ENCODE measurements around the gene GREM2. TPM values are rescaled to one million over a fixed set of nuclear protein-coding genes. Genes with fewer than 3 reads are reported as not detected.

The GREM2 gene
- total and polyA plus RNA-seq, 2 of the 4 experiments (the other 2 are of a cell fraction): 3.0 to 14.2 TPM

DNA sequence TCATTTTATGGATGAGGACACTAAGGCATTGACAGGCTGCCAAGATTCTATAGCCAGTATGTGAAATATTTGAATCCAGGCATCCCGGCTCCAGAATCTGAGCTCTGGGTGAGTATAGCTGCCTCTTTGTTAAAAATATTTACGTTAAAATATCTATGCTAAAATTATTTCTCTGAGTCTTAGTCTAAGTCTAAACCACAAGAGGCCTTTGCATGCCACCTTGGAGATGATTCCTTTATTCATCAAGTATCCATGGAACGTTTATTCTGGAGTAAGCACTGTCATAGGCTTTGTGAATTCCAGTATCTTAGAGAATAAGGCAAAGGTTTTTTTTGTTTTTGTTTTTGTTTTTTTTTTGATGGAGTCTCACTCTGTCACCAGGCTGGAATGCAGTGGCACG, 116.4 kb downstream of the GREM2 start:
- Histone ChIP-seq H2AK5ac (ENCODE audit: low read depth, low read length) (no peak overlapping the region), H3K56ac (ENCODE audit: extremely low read depth, insufficient read depth, low read length) (no peak overlapping the region), H3K4me2 (ENCODE audit: low read depth, low read length) (no peak overlapping the region), H2BK15ac (ENCODE audit: low read depth, low read length) (no peak overlapping the region), H2AK9ac (replicated peaks; ENCODE audit: low read depth, low read length, poor library complexity) (no peak overlapping the region), H3K18ac (ENCODE audit: low read depth, low read length) (no peak overlapping the region), H3K9me1 (ENCODE audit: insufficient read depth, low read length) (peaks cover 19% of the 10 kb centered on the region), H3K27me3 (ENCODE audit: control insufficient read depth, insufficient read depth, low read length) (no peaks in the 10 kb centered on the region), H2BK5ac (ENCODE audit: low read depth, low read length, poor library complexity, severe bottlenecking) (no peak overlapping the region), H3K27ac (ENCODE audit: insufficient read depth, low read length) (no peak overlapping the region), H3K36me3 (ENCODE audit: control insufficient read depth, insufficient read depth, low read length) (no peaks in the 10 kb centered on the region; the same call in 1 of the 2 replicates), H3K9me3 (ENCODE audit: control insufficient read depth, insufficient read depth, low read length) (no peaks in the 10 kb centered on the region), H4K5ac (ENCODE audit: low read depth, low read length) (no peak overlapping the region), H4K8ac (ENCODE audit: low read depth in 2 of 2, low read length in 2 of 2) (no peak overlapping the region), H4K20me1 (ENCODE audit: insufficient read depth, low read length) (no peaks in the 10 kb centered on the region), H3K14ac (replicated peaks; ENCODE audit: low read depth, low read length) (no peak overlapping the region), H2BK20ac (ENCODE audit: low read depth, low read length) (no peak overlapping the region), H3K4ac (ENCODE audit: low read depth, low read length) (no peak overlapping the region), H4K91ac (ENCODE audit: insufficient read depth, low read depth, low read length) (no peak overlapping the region), H3K79me1 (ENCODE audit: low read depth in 1 of 2, low read length in 2 of 2) (peaks cover 0 to 37% of the 10 kb centered on the region in 2 experiments; a peak in 2 of 4 replicates), H3K4me3 (ENCODE audit: insufficient read depth, low read depth, low read length) (no peak overlapping the region), H2BK120ac (ENCODE audit: low read depth, low read length) (no peak overlapping the region), H3K9ac (ENCODE audit: low read depth, low read length) (no peak overlapping the region), H3K23ac (ENCODE audit: low read depth, low read length) (no peak overlapping the region), H2AFZ (replicated peaks; ENCODE audit: low read length, poor library complexity) (no peak overlapping the region), H3K4me1 (ENCODE audit: control insufficient read depth, insufficient read depth, low read length) (peaks cover 11% of the 10 kb centered on the region)
- in situ Hi-C loops (cut with MboI; ENCODE audit: low sequenced_read_pairs): no loop called here
- intact Hi-C loops (cut with micrococcal nuclease): no loop called here
- TF ChIP-seq, protein P1, sequence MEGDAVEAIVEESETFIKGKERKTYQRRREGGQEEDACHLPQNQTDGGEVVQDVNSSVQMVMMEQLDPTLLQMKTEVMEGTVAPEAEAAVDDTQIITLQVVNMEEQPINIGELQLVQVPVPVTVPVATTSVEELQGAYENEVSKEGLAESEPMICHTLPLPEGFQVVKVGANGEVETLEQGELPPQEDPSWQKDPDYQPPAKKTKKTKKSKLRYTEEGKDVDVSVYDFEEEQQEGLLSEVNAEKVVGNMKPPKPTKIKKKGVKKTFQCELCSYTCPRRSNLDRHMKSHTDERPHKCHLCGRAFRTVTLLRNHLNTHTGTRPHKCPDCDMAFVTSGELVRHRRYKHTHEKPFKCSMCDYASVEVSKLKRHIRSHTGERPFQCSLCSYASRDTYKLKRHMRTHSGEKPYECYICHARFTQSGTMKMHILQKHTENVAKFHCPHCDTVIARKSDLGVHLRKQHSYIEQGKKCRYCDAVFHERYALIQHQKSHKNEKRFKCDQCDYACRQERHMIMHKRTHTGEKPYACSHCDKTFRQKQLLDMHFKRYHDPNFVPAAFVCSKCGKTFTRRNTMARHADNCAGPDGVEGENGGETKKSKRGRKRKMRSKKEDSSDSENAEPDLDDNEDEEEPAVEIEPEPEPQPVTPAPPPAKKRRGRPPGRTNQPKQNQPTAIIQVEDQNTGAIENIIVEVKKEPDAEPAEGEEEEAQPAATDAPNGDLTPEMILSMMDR (conservative IDR thresholded peaks at IDR 0.05; ENCODE audit: low read depth, low read length): no peak
- no peak for TF ChIP-seq CHD1 (IDR thresholded peaks at IDR 0.05; ENCODE audit: low read depth, low read length)
- TF ChIP-seq SMC3 (IDR thresholded peaks at IDR 0.05; ENCODE audit: low read depth, low read length): no peak
- no peak for TF ChIP-seq RCOR1 (IDR thresholded peaks at IDR 0.05; ENCODE audit: insufficient replicate concordance, low read length)
- TF ChIP-seq, protein P2, sequence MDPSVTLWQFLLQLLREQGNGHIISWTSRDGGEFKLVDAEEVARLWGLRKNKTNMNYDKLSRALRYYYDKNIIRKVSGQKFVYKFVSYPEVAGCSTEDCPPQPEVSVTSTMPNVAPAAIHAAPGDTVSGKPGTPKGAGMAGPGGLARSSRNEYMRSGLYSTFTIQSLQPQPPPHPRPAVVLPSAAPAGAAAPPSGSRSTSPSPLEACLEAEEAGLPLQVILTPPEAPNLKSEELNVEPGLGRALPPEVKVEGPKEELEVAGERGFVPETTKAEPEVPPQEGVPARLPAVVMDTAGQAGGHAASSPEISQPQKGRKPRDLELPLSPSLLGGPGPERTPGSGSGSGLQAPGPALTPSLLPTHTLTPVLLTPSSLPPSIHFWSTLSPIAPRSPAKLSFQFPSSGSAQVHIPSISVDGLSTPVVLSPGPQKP (IDR thresholded peaks at IDR 0.05; ENCODE audit: borderline replicate concordance, low read depth, low read length): no peak
- no peak for TF ChIP-seq POLR2A (IDR thresholded peaks at IDR 0.05; ENCODE audit: low read depth, low read length)
- TF ChIP-seq, protein P3, sequence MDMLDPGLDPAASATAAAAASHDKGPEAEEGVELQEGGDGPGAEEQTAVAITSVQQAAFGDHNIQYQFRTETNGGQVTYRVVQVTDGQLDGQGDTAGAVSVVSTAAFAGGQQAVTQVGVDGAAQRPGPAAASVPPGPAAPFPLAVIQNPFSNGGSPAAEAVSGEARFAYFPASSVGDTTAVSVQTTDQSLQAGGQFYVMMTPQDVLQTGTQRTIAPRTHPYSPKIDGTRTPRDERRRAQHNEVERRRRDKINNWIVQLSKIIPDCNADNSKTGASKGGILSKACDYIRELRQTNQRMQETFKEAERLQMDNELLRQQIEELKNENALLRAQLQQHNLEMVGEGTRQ (IDR thresholded peaks at IDR 0.05; ENCODE audit: low read depth, low read length): no peak
- no peak for TF ChIP-seq MAFK (IDR thresholded peaks at IDR 0.05; ENCODE audit: low read depth, low read length)
- TF ChIP-seq BHLHE40 (IDR thresholded peaks at IDR 0.05; ENCODE audit: low read depth, low read length): no peak
- TF ChIP-seq CEBPB (IDR thresholded peaks at IDR 0.05; ENCODE audit: low read depth, low read length): no peak
- TF ChIP-seq RFX5 (IDR thresholded peaks at IDR 0.05; ENCODE audit: low read depth, low read length): no peak
- TF ChIP-seq RAD21 (IDR thresholded peaks at IDR 0.05; ENCODE audit: low read length): no peak
- no peak for TF ChIP-seq FOS (IDR thresholded peaks at IDR 0.05; ENCODE audit: low read depth, low read length)
- TF ChIP-seq MAZ (IDR thresholded peaks at IDR 0.05; ENCODE audit: borderline replicate concordance, low read depth, low read length): no peak
- TF ChIP-seq NFE2L2 (IDR thresholded peaks at IDR 0.05; ENCODE audit: low read depth, low read length): no peak
- TF ChIP-seq MXI1 (IDR thresholded peaks at IDR 0.05; ENCODE audit: borderline replicate concordance, low read depth, low read length): no peak
- POLR2A ChIA-PET (ENCODE audit: unreplicated experiment): no interaction called here
- BruUV-seq (replicated peaks): no TSS peak
- CTCF ChIA-PET: no interaction called here
- ATAC-seq (ENCODE audit: low read depth) (peak; percentile 68), DNase-seq (peak; percentile 66)
- dilution Hi-C loops (cut with HindIII; ENCODE audit: low sequenced_read_pairs, unreplicated experiment): no loop called here
- WGBS, 2 experiments (ENCODE audit: extremely low coverage in 2 of 2, insufficient read length in 1 of 2): no CpG with 5 or more reads among the region's 4 CpGs

Measured in IMR-90 (cell line).